Limb (tissue), 2 donors: Measurements from ENCODE around the gene ZNF274.
"Not testable (repeated sequence)": the region's sequence is repeated elsewhere in the genome, so short reads cannot be mapped to it uniquely, and the experiment has no call there.

Experiments used
- DNase-seq, 2 donors: peaks; one replicate each; pipeline ENCODE4 v3.0.0-alpha.2; 2016; ENCODE audit errors: extremely low spot score in 2 of 2

The ZNF274 gene

DNA sequence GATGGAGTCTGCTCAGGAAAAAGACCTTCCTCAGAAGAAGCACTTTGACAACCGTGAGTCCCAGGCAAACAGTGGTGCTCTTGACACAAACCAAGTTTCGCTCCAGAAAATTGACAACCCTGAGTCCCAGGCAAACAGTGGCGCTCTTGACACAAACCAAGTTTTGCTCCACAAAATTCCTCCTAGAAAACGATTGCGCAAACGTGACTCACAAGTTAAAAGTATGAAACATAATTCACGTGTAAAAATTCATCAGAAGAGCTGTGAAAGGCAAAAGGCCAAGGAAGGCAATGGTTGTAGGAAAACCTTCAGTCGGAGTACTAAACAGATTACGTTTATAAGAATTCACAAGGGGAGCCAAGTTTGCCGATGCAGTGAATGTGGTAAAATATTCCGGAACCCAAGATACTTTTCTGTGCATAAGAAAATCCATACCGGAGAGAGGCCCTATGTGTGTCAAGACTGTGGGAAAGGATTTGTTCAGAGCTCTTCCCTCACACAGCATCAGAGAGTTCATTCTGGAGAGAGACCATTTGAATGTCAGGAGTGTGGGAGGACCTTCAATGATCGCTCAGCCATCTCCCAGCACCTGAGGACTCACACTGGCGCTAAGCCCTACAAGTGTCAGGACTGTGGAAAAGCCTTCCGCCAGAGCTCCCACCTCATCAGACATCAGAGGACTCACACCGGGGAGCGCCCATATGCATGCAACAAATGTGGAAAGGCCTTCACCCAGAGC lies 29.6 kb downstream of the ZNF274 start:
- DNase-seq: no peak

DNA sequence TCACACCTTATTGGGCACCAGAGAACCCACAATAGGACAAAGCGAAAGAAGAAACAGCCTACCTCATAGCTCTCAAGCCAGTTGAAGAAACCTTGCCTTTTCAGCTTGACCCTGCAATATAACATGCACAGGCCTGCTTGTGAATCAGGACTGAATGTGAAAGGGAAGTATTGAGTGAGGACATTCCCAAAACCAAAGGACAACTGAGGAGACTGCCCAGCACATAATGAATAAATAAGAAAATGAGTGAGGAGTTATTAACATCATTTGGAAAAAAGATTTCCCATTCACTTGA lies 30.2 kb downstream of the ZNF274 start:
- DNase-seq: no peak

DNA sequence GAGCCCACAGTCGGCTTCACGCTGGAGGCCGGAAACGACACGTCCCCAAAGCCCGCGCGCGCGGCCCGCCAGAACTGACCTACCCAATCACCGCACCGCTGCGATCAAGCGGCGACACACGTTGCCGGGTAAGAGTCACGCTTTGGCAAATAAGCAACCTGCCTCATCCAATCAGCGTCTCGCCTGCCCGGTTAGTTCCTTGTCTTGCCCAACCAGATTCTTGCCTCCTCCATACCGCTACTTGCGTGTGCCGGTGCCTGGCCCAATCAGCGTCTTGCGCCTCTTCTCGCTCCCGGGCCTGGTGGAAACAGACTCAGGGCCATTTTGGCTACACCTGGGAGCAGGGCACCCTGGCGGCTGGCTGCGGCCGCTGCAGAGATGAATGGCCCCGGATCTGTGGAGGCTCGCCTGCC lies 34.2 kb downstream of the ZNF274 start:
- no peak for DNase-seq

DNA sequence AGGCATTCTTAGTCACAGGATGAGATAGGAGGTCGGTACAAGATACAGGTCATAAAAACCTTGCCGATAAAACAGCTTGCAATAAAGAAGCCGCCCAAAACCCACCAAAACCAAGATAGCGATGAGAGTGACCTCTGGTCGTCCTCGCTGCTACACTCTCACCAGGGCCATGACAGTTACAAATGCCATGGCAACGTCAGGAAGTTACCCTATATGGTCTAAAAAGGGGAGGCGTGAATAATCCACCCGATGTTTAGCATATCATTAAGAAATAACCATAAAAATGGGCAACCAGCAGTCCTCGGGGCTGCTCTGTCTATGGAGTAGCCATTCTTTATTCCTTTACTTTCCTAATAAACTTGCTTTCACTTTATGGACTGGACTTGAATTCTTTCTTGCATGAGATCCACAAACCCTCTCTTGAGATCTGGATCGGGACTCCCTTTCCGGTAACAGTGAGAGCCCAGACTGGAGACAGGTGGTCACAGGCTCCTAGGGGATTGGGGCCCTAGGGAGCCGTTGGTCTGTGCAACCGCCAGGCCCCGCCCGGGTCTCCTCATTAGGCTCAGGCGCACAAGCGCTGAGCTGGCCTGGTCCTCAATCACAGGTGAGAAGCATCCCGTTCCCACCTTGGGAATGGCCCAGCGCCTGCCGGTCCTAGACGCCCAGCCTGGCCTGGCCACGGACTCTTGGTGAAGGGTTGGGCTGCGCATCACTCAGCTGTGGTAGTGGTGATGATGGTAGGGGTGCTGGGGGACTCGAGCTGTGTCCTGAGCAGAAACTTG lies 34.9 kb downstream of the ZNF274 start:
- DNase-seq: no peak

DNA sequence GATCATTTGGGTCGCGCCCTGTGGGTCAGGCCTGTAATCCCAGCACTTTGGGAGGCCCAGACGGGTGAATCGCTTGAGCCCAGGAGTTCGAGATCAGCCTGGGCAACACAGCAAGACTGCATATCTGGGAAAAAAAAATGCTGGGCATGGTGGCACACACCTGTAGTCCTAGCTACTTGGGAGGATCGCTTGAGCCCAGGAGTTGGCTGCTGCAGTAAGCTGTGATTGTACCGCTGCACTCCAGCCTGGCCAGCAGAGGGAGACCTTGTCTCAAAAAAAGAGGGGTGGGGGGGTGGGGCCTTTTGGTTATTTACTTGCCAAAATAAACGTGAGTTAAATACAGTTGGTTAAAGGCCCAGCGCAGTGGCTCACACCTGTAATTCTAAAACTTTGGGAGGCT lies 36.0 kb downstream of the ZNF274 start:
- DNase-seq: no peak

DNA sequence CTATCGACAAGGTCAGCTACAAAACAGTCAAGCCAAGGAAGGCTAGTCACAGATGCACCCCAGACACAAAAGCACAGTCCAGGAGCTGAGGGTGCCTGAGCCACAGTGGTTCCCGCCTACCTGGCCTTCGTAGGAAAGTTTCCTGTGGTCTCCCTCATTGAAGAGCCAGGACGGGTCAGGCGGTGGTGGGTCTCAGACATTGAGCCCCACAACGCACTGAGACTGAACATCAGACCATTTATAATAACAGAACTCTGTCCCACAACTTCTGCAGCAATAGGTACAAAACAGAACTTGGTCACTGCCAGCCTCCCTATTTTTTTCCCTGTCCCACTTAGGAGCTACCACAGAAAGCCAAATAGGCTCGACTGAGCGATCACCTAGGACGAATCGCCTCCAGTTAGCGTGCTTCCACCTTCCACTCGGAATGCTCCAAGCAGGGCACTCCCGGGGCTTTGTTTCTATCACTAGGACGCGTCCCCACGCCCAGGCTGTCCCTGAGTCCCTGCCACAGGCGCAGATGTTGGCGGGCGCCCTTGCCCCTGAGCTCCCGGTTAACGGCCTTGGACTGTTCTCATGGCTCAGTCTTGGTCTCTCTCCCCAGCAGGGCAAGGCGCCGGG lies 45.2 kb downstream of the ZNF274 start:
- DNase-seq: no peak

DNA sequence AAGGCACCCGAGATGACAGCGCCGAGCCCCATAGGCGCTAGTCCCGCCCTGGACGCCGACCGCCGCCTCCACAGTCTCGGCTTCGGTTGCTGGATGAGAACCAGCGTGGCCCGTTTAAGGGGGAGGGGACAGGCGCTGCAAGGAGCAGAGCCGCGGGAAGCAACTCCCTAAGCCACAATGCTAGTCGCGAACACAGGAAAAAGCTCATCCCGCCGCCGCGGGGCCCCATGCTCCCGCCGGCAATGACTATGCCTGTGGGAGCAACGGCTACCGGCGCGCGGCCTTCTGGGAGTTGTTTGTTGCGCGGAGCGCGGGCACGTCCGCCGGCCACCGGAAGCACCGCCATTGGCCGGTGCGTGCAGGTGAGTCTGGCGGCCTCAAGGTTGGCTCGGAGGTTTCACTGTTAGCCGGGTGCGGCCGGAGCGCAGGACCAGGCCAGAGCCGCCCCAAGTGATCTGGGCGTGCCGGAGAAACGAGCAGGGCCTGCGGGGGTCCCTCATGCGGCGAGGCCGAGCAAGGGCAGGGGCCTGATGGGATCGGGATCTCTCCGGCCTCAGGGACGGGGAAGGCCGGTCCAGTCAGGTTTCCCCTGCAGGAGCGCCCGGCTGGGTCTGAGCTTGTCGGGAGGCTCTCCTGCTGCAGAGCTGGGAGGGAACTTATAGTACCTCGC lies 45.9 kb downstream of the ZNF274 start, which contains the start of gene ZNF544:
TSS of gene ZNF544 (plus strand) at position 330 of the 670 bp plus-strand sequence. CDS start 15,110 bp downstream, outside the sequence.
- DNase-seq: peak; percentile 52 to 84

DNA sequence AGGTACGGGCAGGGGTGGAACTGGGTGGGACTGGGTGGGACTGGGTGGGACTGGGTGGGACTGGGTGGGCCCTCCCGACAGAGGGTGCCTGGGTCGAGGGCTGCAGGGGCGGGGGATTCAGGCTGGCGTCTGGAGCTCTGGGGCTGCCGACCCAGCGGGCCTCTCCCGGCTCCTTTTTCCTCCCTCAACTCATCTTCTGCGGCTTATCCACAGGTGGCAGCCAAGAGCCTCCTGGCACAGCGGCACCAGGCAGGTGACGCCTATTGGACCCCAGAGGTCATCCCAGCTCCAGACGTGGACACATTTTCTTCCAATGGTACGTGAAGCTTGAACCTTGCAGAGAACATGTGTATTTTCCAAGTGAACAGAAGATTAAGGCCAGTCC lies 46.4 kb downstream of the ZNF274 start:
- DNase-seq: peak; percentile 6 to 48

DNA sequence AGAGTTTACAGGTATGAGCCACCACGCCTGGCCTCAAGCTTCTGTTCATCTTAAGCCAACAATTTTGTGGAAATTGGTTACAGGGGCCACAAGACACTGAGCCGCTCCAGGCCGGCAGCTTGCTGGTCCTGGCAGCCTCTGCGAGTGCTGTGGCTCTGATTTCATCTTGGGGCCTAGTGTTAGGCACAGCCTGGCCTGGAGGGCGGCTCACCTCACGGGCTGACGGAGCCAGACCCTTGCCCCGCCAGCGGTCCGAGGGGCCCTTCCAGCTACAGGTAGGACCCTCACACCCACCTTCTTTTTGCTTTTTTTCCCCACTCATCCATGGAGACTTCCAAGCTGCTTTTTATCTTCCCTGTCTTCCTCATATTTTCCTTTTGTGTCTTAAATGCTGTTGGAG lies 54.5 kb downstream of the ZNF274 start:
- no peak for DNase-seq

DNA sequence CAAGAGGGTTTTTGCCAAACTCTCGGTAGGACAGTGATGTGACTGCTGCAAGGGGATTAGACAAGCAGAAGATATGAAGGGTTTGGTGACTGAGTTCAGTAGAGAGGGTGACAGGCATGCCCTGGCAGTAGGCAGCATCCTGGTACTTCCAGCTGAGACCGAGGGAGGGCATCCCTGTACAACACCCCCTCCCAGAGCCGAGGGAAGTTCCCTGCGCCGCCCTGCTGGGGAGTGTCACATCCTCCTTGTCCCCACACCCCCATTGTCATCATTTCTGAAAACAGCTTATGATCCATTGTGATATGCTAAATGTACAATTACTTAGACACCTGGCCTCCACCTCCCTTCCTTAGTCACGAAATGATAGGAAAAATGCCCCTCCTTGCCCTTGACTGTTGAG lies 60.5 kb downstream of the ZNF274 start:
- DNase-seq: no peak

DNA sequence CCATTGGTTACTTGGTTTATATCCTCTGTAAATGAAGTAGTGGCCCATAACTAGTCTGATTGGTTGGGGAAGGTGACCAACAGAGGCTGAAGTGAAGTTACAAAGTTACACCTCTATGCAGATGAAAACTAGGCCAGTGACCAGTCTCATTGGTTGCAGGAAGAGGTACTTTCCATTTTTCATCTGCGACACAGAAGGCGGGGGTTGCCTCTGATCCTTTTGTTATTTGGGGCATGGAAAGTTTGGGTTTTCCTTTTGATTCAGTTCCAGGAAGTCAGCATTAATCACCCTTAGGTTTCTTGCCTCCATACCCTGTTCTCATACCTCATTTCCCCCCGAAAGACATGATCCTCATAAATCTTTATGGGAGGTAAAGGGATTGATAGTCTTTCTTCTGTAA lies 66.0 kb downstream of the ZNF274 start:
- no peak for DNase-seq

DNA sequence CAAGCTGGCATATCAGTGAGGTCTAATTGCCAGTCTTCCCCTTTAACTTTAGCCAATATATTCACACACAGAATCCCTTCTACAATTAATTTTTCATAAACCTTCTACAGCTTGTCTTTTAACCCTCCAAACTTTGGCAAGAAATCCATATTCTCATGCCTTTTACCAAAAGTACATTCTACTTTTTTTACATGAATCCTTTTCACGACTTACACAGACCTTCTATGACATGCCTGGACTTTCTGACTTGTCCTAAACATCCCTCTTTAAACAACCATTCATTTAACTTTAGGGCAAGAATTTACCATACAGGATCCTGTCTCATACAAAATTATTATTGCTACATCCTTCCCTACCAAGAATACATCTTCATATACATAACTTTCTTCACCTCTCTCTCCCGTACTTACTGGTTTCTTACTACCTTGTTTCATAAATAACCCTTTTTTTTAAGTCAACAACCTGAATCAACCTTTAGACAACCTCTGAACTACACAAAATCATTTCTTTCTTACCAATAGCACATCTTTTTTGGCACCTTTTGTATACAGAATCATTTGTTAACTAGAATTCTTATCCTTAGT lies 69.3 kb downstream of the ZNF274 start:
- no peak for DNase-seq

DNA sequence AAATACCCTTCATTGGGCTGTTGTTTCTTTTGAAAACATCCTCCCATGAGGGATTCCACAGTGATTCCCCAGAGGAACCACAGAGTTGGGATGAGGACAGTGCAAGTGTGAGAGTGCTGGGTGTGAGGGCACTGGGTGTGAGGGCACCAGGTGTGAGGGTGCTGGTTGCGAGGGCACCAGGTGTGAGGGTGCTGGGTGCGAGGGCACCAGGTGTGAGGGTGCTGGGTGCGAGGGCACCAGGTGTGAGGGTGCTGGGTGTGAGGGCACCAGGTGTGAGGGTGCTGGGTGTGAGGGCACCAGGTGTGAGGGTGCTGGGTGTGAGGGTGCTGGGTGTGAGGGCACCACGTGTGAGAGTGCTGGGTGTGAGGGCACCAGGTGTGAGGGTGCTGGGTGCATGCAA lies 75.4 kb downstream of the ZNF274 start:
- not testable (repeated sequence) for DNase-seq

DNA sequence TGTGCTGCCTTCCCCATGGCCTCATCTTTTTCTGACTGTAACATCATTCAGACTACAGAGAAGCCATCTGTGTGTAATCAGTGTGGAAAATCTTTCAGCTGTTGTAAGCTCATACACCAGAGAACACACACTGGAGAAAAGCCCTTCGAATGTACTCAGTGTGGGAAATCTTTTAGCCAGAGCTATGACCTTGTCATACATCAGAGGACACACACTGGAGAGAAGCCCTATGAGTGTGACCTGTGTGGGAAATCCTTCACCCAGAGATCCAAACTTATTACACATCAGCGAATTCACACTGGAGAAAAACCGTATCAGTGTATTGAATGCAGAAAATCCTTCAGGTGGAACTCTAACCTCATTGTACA lies 78.7 kb downstream of the ZNF274 start:
- no peak for DNase-seq

DNA sequence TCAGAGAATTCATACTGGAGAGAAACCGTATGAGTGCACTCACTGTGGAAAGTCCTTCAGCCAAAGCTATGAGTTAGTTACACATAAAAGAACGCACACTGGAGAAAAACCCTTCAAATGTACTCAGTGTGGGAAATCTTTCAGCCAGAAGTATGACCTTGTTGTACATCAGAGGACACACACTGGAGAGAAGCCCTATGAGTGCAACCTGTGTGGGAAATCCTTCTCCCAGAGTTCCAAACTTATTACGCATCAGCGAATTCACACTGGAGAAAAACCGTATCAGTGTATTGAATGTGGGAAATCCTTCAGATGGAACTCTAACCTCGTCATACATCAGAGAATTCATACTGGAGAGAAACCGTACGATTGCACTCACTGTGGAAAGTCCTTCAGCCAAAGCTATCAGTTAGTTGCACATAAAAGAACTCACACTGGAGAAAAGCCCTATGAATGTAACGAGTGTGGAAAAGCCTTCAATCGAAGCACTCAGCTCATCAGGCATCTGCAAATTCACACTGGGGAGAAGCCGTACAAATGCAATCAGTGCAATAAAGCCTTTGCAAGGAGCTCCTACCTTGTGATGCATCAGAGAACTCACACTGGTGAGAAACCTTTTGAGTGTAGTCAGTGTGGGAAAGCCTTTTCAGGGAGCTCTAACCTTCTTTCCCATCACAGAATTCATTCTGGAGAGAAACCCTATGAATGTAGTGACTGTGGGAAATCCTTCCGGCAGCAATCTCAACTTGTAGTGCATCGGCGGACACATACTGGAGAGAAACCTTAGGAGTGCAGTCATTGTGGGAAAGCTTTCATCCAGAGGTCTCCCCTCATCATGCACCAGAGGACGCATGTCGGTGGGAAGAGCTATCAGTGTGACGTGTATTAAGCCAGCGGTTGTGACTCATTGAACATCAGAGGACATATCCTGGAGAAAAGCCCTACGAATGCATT lies 79.4 kb downstream of the ZNF274 start:
- no peak for DNase-seq

DNA sequence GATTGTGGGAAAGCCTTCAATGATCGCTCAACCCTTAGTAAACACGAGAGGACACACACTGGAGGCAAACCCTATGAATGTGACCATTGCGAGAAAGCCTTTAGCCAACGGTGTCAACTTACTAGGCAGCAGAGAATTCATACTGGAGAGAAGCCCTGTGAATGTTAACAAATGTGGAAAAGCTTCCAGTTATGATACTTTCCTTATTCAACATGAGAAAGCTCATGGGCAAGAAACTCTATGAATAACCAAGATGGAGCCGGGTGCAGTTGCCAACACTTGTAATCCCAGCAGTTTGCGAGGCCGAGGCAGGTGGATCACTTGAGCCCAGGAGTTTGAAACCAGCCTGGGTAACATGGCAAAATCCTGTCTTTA lies 80.0 kb downstream of the ZNF274 start:
- DNase-seq: no peak
